H1 (cell line): Measurements from ENCODE around the gene MGLL. TPM values are rescaled to one million over a fixed set of nuclear protein-coding genes. Genes with fewer than 3 reads are reported as not detected.

Source experiments
- CTCF ChIA-PET: fragments of 300-600 bp; sonication (Branson Sonifier 250); formaldehyde crosslinking; loops from one replicate; lab custom pipeline; 2021; ENCODE audit not compliant: partially characterized antibody; lab: Charles Lee
- POLR2A ChIA-PET: fragments of 300-600 bp; sonication (Branson Sonifier 250); formaldehyde crosslinking; loops from one replicate; lab custom pipeline; 2021; ENCODE audit warnings: inconsistent platforms; ENCODE audit not compliant: partially characterized antibody; lab: Charles Lee
- DNase-seq, 2 experiments: peaks; one replicate each; pipeline versions ENCODE4 v3.0.0 to v3.0.0-alpha.2; 2010 to 2022; ENCODE audit warnings: low spot score in 2 of 2, low read depth in 1 of 2, mixed read lengths in 1 of 2
- FAIRE-seq: peaks from 2 replicates; lab custom pipeline; 2011; peaks lifted over from hg19 to GRCh38; lab: Jason Lieb, UNC
- H2AFZ ChIP-seq: 2 replicates; pipeline ENCODE4 v1.8.1; 2012; ENCODE audit warnings: low read length, inconsistent platforms
- H2AK5ac ChIP-seq: 2 replicates; pipeline ENCODE4 v1.6.1; 2013; ENCODE audit warnings: low read depth, low read length
- H2BK120ac ChIP-seq: replicated peaks from 2 replicates; pipeline ENCODE3; 2013; ENCODE audit warnings: low read depth, low read length, inconsistent platforms
- H2BK12ac ChIP-seq: 2 replicates; pipeline ENCODE4 v1.6.1; 2013; ENCODE audit warnings: low read depth, low read length
- H2BK15ac ChIP-seq: 2 replicates; pipeline ENCODE4 v1.6.1; 2013; ENCODE audit warnings: low read length
- H2BK20ac ChIP-seq: 2 replicates; pipeline ENCODE4 v1.6.1; 2013; ENCODE audit warnings: low read length
- H2BK5ac ChIP-seq: 2 replicates; pipeline ENCODE4 v1.6.1; 2013; ENCODE audit warnings: low read depth, low read length
- H3K14ac ChIP-seq: 2 replicates; pipeline ENCODE4 v1.6.1; 2013; ENCODE audit warnings: inconsistent platforms; ENCODE audit not compliant: insufficient read length
- H3K18ac ChIP-seq: 2 replicates; pipeline ENCODE4 v1.6.1; 2013; ENCODE audit warnings: low read length; ENCODE audit errors: extremely low read depth
- H3K23ac ChIP-seq: 2 replicates; pipeline ENCODE4 v1.6.1; 2013; ENCODE audit warnings: inconsistent platforms; ENCODE audit not compliant: insufficient read length
- H3K23me2 ChIP-seq: 2 replicates; pipeline ENCODE4 v1.6.1; 2013; ENCODE audit warnings: low read depth, low read length
- H3K27ac ChIP-seq: 2 replicates; pipeline ENCODE4 v1.6.1; 2011; ENCODE audit warnings: low read depth, low read length, inconsistent platforms
- H3K27me3 ChIP-seq, 4 experiments: replicated peaks in 1 of 4; 1 replicate in 1 of 4; 2 replicates in 3 of 4; pipeline versions ENCODE4 v1.6.1 to v1.8.1; 2011 to 2013; ENCODE audit warnings: low read length in 3 of 4, mild to moderate bottlenecking in 3 of 4, inconsistent platforms in 2 of 4, mixed read lengths in 2 of 4, moderate library complexity in 1 of 4; ENCODE audit not compliant: control insufficient read depth in 3 of 4, insufficient read depth in 3 of 4; ENCODE audit errors: extremely low read depth in 1 of 4
- H3K36me3 ChIP-seq, 4 experiments: 2 replicates each; pipeline versions ENCODE4 v1.6.1 to v1.8.1; 2011 to 2013; ENCODE audit warnings: mild to moderate bottlenecking in 4 of 4, low read length in 3 of 4, moderate library complexity in 2 of 4, control low read depth in 1 of 4, inconsistent platforms in 1 of 4; ENCODE audit not compliant: insufficient read depth in 4 of 4, control insufficient read depth in 2 of 4
- H3K4ac ChIP-seq: replicated peaks from 2 replicates; pipeline ENCODE3; 2013; ENCODE audit warnings: low read length, low read depth, mixed read lengths, inconsistent platforms; ENCODE audit not compliant: insufficient read length
- H3K4me1 ChIP-seq, 4 experiments: replicated peaks in 1 of 4; 1 replicate in 1 of 4; 2 replicates in 3 of 4; pipeline versions ENCODE4 v1.6.1 to v1.8.1; 2011 to 2013; ENCODE audit warnings: low read length in 3 of 4, inconsistent platforms in 2 of 4, mixed read lengths in 1 of 4; ENCODE audit not compliant: insufficient read depth in 4 of 4, control insufficient read depth in 3 of 4
- H3K4me2 ChIP-seq, 2 experiments: 2 replicates each; pipeline versions ENCODE4 v1.6.1 to v1.8.1; 2011 to 2013; ENCODE audit warnings: low read depth in 2 of 2, low read length in 2 of 2, control low read depth in 1 of 2, inconsistent platforms in 1 of 2, mild to moderate bottlenecking in 1 of 2; ENCODE audit not compliant: insufficient read depth in 1 of 2
- H3K4me3 ChIP-seq, 4 experiments: fragments of 200-600, 300-600 bp in 1 of 4; sonication (generic), shearing (Covaris generic), sonication (Bioruptor Twin) in 1 of 4; 2 replicates each; pipeline versions ENCODE4 v1.5.1 to v1.8.1; 2011 to 2016; ENCODE audit warnings: low read length in 4 of 4, low read depth in 3 of 4, control low read depth in 2 of 4, inconsistent platforms in 2 of 4, mild to moderate bottlenecking in 2 of 4, mixed read lengths in 1 of 4, moderate library complexity in 1 of 4; ENCODE audit not compliant: insufficient read depth in 2 of 4; ENCODE audit errors: extremely low read depth in 1 of 4
- H3K56ac ChIP-seq: replicated peaks from 2 replicates; pipeline ENCODE3; 2013; ENCODE audit warnings: low read depth, mild to moderate bottlenecking, mixed read lengths, low read length, inconsistent platforms; ENCODE audit not compliant: insufficient read length
- H3K79me1 ChIP-seq: 2 replicates; pipeline ENCODE4 v1.6.1; 2013; ENCODE audit warnings: low read depth, low read length, control low read depth
- H3K79me2 ChIP-seq, 2 experiments: 2 replicates each; pipeline versions ENCODE4 v1.6.1 to v1.8.1; 2012 to 2013; ENCODE audit warnings: low read length in 2 of 2, mild to moderate bottlenecking in 2 of 2, inconsistent platforms in 1 of 2; ENCODE audit not compliant: insufficient read depth in 2 of 2, control insufficient read depth in 1 of 2
- H3K9ac ChIP-seq, 4 experiments: replicated peaks in 1 of 4; 1 replicate in 1 of 4; 2 replicates in 3 of 4; pipeline versions ENCODE4 v1.6.1 to v1.8.1; 2011 to 2013; ENCODE audit warnings: low read depth in 3 of 4, low read length in 3 of 4, control low read depth in 2 of 4, mild to moderate bottlenecking in 2 of 4, moderate library complexity in 2 of 4, inconsistent platforms in 1 of 4; ENCODE audit errors: extremely low read depth in 1 of 4
- H3K9me3 ChIP-seq, 2 experiments: 2 replicates each; pipeline versions ENCODE4 v1.6.1 to v1.8.1; 2012 to 2013; ENCODE audit warnings: mild to moderate bottlenecking in 2 of 2, moderate library complexity in 2 of 2, control low read depth in 1 of 2, inconsistent platforms in 1 of 2, low read depth in 1 of 2, low read length in 1 of 2, mixed read lengths in 1 of 2; ENCODE audit not compliant: insufficient read depth in 2 of 2
- H4K20me1 ChIP-seq, 2 experiments: replicated peaks in 1 of 2; 2 replicates each; pipeline versions ENCODE3 to v1.8.1; 2011 to 2013; ENCODE audit warnings: inconsistent platforms in 2 of 2, low read length in 2 of 2, mild to moderate bottlenecking in 1 of 2; ENCODE audit not compliant: insufficient read depth in 2 of 2, control insufficient read depth in 1 of 2
- H4K5ac ChIP-seq: 2 replicates; pipeline ENCODE4 v1.6.1; 2013; ENCODE audit warnings: low read length, low read depth, mixed read lengths, inconsistent platforms; ENCODE audit not compliant: insufficient read length
- H4K8ac ChIP-seq: 2 replicates; pipeline ENCODE4 v1.8.0; 2013; ENCODE audit warnings: mild to moderate bottlenecking, moderate library complexity, low read length, inconsistent platforms; ENCODE audit not compliant: insufficient read depth; ENCODE audit errors: extremely low read depth
- H4K91ac ChIP-seq: replicated peaks from 2 replicates; pipeline ENCODE3; 2013; ENCODE audit warnings: low read length, mixed read lengths, inconsistent platforms; ENCODE audit not compliant: insufficient read length
- TCF12 ChIP-seq: IDR thresholded peaks from 2 replicates; pipeline ENCODE4 v1.6.1; 2011; ENCODE audit warnings: low read depth, mild to moderate bottlenecking, low read length
- WGBS, 2 experiments: shearing (Covaris generic) in 1 of 2; methylation state at CpG; one replicate each; pipeline versions ENCODE4 v1.1.6 to v1.1.7; 2013 to 2015; ENCODE audit warnings: low lambda C conversion rate in 2 of 2, mixed read lengths in 2 of 2, inconsistent platforms in 1 of 2, low coverage in 1 of 2, missing lambda C conversion rate in 1 of 2; ENCODE audit not compliant: insufficient replicate concordance in 2 of 2, insufficient coverage in 1 of 2, insufficient read length in 1 of 2; ENCODE audit errors: extremely low coverage in 1 of 2, missing lambda C conversion rate in 1 of 2; 5-methylcytosine and 5-hydroxymethylcytosine counted together
- polyA plus RNA-seq, 7 experiments: library from polyadenylated mRNA; depleted of rRNA in 3 of 7; stranded (reverse) in 5 of 7; unstranded in 2 of 7; fragments of >200 nt in 5 of 7; fragments of 200-250 nt in 2 of 7; gene quantifications; 1 replicate in 5 of 7; 2 replicates in 1 of 7; 4 replicates in 1 of 7; pipeline versions ENCODE4 v1.2.1 to v1.2.3, GENCODE V29; 2011 to 2013; ENCODE audit warnings: missing spikeins in 2 of 7, mixed read lengths in 2 of 7
- total RNA-seq: library from RNA; stranded (reverse); fragmentation: NEBNext Ultra II Directional; extraction: Animal tissue kit (Norgen Biotek cat#: 25700); gene quantifications from 2 replicates; pipeline ENCODE4 v1.2.1, GENCODE V29; 2021
- TF ChIP-seq, protein P1 (sequence below): IDR thresholded peaks from 2 replicates; pipeline ENCODE4 v1.6.1; 2012; ENCODE audit warnings: inconsistent platforms

The MGLL gene
- total and polyA plus RNA-seq, 2 of the 8 experiments (the other 6 are each of a cell fraction or from before 2014, with no cell fraction given) = 0.05 to 0.34 TPM

DNA sequence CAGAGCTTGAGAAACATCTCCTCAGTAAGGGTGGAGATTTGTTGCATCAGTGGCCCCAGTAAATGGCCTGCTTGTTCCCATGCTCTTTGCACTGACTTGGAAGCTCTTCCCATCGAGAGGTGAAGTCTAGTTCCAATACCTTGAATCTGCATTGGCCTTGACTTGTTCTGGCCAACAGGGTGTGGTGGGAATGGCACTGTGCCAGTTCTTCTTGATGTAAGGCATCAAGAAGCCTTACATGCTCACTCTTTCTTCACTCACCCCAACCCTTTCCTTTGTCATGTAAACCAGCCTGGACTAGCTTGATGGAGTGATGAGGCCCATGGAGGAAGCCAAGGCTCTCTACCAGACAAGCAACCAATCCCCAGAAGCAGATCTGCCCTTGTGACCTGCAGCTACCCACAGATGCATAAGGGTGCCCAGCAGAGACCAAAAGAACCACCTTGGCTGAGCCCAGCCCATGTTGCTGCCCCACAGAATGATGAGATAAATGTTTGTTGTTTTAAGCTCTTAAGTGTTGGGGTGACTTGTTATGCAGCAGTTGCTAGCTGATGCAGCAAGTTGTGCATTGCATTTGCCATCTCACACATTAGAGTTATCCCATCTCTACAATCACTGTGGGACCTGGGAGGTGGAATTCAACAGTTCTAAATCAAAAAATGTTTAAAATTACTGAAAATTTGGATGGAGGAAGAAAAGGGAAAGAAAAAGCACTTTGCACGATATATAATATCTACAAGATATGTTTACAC is 11.1 kb upstream of the MGLL start:
- Histone ChIP-seq H3K18ac (no peak overlapping the region), H3K79me2 (no peaks in the 10 kb centered on the region), H3K4me2 (no peak overlapping the region), H2BK5ac (no peak overlapping the region), H2BK12ac (no peak overlapping the region), H2BK20ac (no peak overlapping the region), H2BK120ac (no peak overlapping the region), H2BK15ac (no peak overlapping the region; the same call in 1 of the 2 replicates), H3K23ac (no peak overlapping the region), H4K5ac (no peak overlapping the region), H3K4me1 (no peaks in the 10 kb centered on the region), H3K56ac (no peak overlapping the region), H3K4me3 (no peak overlapping the region), H3K4ac (no peak overlapping the region), H2AK5ac (no peak overlapping the region), H2AFZ (no peak overlapping the region), H3K79me1 (no peaks in the 10 kb centered on the region), H4K8ac (no peak overlapping the region), H3K9me3 (no peaks in the 10 kb centered on the region), H3K36me3 (peaks cover 0 to 2% (median 0%) of the 10 kb centered on the region in 4 experiments; a peak in 1 of 8 replicates), H4K20me1 (no peaks in the 10 kb centered on the region), H3K14ac (no peak overlapping the region), H3K23me2 (no peaks in the 10 kb centered on the region), H4K91ac (no peak overlapping the region), H3K27ac (no peak overlapping the region), H3K9ac (no peak overlapping the region), H3K27me3 (no peaks in the 10 kb centered on the region; a peak in 1 of 7 replicates)
- WGBS, 2 experiments = 100% methylated on average over 2 of the region's 2 CpGs; no CpG with 5 or more reads in 1 of the 2 experiments
- FAIRE-seq (no peak), DNase-seq (no peak)
- ChIA-PET CTCF (interaction anchor here (0.6 to 5.1 kb wide), 16 partner anchors 11 to 197 kb away, joined by 3 to 105 read pairs (median 4); partner anchors contain the start of gene MGLL), POLR2A (interaction anchor here (1.0 kb wide), 1 partner anchor 13 kb away, joined by 3 read pairs; no protein-coding TSS in a partner anchor)
- TF ChIP-seq, protein P1, sequence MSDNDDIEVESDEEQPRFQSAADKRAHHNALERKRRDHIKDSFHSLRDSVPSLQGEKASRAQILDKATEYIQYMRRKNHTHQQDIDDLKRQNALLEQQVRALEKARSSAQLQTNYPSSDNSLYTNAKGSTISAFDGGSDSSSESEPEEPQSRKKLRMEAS = no peak
- no peak for TF ChIP-seq TCF12
